Vagina (tissue), 2 donors: ENCODE results near the gene DDX49.

ENCODE experiments used
- CTCF ChIP-seq, 3 experiments: fragments of 450-650 bp in 2 of 3; fragments of 200-600 bp in 1 of 3; sonication (generic) in 1 of 3; IDR thresholded peaks; one replicate each; pipeline ENCODE4 v1.5.1; 2017 to 2019; ENCODE audit warnings: antibody characterized with exemption in 3 of 3, mild to moderate bottlenecking in 2 of 3, moderate library complexity in 2 of 3
- POLR2A ChIP-seq, 2 donors: fragments of 450-650 bp; IDR thresholded peaks; one replicate each; pipeline ENCODE4 v1.6.1; 2017; ENCODE audit warnings: antibody characterized with exemption in 2 of 2, mild to moderate bottlenecking in 2 of 2, moderate library complexity in 2 of 2
- POLR2AphosphoS5 ChIP-seq, 2 donors: sonication (generic); formaldehyde crosslinking; IDR thresholded peaks; one replicate each; pipeline ENCODE4 v1.9.0; 2017; ENCODE audit warnings: antibody characterized with exemption in 2 of 2, mild to moderate bottlenecking in 2 of 2, low read depth in 1 of 2; ENCODE audit not compliant: insufficient read depth in 1 of 2

- TF ChIP-seq CTCF (IDR thresholded peaks at IDR 0.05) (no peak), POLR2A (IDR thresholded peaks at IDR 0.05) (no peak), POLR2AphosphoS5 (IDR thresholded peaks at IDR 0.05; ENCODE audit: insufficient read depth in 1 of 2, low read depth in 1 of 2) (no peak)
Measured at GRCh38 chr19:18942692-18943091, 23.2 kb downstream of the DDX49 start.
